Stimulated activated naive CD8-positive, alpha-beta T cell treated with anti-CD3 and anti-CD28 coated beads, Interleukin-15, Interleukin-2, amounts not matched to agents 100 ng/mL and 50 ng/mL, for 24 hours (primary cell): ENCODE data around the gene EPC2.
A peak's percentile ranks its signal among the peaks of the same experiment; 100 is the strongest.

ENCODE experiments used
- H3K27ac Mint-ChIP-seq: one replicate; pipeline ENCODE4 v1.8.0; 2021; ENCODE audit warnings: mild to moderate bottlenecking, mixed read lengths
- H3K27me3 Mint-ChIP-seq: one replicate; pipeline ENCODE4 v1.8.0; 2021; ENCODE audit warnings: mixed read lengths
- H3K36me3 Mint-ChIP-seq: one replicate; pipeline ENCODE4 v1.8.0; 2021; ENCODE audit warnings: low read depth, mixed read lengths
- H3K4me1 Mint-ChIP-seq: one replicate; pipeline ENCODE4 v1.8.0; 2021; ENCODE audit warnings: low read depth, mixed read lengths
- H3K4me3 Mint-ChIP-seq: one replicate; pipeline ENCODE4 v1.8.0; 2021; ENCODE audit warnings: mild to moderate bottlenecking, mixed read lengths
- H3K9me3 Mint-ChIP-seq: one replicate; pipeline ENCODE4 v1.8.0; 2021; ENCODE audit warnings: mixed read lengths

Gene EPC2, protein sequence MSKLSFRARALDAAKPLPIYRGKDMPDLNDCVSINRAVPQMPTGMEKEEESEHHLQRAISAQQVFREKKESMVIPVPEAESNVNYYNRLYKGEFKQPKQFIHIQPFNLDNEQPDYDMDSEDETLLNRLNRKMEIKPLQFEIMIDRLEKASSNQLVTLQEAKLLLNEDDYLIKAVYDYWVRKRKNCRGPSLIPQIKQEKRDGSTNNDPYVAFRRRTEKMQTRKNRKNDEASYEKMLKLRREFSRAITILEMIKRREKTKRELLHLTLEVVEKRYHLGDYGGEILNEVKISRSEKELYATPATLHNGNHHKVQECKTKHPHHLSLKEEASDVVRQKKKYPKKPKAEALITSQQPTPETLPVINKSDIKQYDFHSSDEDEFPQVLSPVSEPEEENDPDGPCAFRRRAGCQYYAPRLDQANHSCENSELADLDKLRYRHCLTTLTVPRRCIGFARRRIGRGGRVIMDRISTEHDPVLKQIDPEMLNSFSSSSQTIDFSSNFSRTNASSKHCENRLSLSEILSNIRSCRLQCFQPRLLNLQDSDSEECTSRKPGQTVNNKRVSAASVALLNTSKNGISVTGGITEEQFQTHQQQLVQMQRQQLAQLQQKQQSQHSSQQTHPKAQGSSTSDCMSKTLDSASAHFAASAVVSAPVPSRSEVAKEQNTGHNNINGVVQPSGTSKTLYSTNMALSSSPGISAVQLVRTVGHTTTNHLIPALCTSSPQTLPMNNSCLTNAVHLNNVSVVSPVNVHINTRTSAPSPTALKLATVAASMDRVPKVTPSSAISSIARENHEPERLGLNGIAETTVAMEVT

DNA sequence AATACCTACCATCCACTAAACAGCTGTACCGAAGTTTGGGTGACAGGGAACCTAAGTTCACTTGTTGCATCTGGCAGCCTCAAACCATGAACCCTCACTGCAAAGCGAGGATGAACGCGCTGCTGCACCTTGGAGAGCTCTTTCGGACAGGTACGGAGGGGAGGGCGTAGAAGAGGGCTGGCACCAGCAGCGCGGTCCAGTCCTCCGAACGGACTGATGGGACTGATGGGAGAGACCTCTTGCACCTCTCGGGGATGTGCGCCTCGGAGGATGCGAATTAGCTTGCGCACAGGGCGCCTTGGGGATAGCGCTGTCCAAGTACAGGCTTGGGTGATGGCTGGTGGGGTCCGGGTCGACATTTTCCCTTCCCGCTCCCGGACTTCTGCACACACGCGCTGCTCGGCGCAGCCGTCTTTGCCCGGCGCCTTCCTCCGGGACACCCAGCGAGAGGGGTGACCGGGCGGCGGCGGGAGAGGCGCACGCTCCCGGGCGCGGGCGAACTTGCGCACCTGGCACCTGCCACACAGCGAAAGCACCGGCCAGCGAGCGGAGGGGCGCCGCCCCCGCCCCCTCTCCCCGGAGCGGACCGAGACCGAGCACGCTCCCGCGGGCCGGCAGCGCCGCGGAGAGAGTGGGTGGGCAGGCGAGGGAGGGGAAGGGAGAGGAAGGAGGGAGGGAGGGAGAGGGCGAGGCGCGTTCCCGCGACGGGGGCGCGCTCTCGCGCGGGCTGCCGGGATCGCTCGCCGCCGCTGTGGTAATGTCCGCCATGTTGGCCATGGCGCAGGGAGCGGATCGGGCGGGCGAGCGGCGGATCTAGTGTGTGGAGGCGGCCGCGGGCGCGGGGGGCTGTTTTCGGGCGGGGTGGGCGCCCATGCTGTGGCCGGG is at the start of gene EPC2:
Gene EPC2, plus strand, starts transcription at position 754 of the 885 bp plus-strand sequence. CDS start 267 bp downstream, outside the sequence.
- H3K4me1 Mint-ChIP-seq: peaks cover 40% of the 10 kb centered on the region
- peaks cover 4% of the 10 kb centered on the region for H3K36me3 Mint-ChIP-seq
- H3K9me3 Mint-ChIP-seq: no peaks in the 10 kb centered on the region

DNA sequence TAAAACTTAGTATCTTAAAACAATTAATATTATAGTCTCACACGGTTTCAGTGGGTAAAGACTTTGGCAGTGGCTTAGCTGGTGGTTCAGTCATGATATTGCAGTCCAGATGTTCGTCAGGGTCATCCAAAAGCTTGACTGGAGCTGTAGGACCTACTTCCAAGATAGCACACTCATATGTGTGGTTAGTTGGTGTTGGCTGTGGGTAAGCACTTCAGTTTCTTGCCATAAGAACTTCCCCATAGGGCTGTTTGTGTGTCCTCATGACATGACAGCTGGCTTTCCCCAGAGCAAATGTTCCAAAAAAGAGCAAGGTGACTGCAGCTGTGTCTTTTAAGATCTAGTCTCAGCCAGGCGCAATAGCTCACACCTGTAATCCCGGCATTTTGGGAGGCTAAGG is 48.5 kb upstream of the EPC2 start:
- H3K4me1 Mint-ChIP-seq: no peaks in the 10 kb centered on the region
- peaks cover 10% of the 10 kb centered on the region for H3K27me3 Mint-ChIP-seq
- no peaks in the 10 kb centered on the region for H3K9me3 Mint-ChIP-seq
- H3K4me3 Mint-ChIP-seq: no peak overlapping the region
- H3K27ac Mint-ChIP-seq: no peak overlapping the region
- no peaks in the 10 kb centered on the region for H3K36me3 Mint-ChIP-seq

More for the DNA sequence above, at the start of gene EPC2:
- Mint-ChIP-seq H3K4me3 (peak within 1 kb of the TSS; percentile 96), H3K27me3 (peaks cover 5% of the 10 kb centered on the region), H3K27ac (peak within 1 kb of the TSS; percentile 96)

DNA sequence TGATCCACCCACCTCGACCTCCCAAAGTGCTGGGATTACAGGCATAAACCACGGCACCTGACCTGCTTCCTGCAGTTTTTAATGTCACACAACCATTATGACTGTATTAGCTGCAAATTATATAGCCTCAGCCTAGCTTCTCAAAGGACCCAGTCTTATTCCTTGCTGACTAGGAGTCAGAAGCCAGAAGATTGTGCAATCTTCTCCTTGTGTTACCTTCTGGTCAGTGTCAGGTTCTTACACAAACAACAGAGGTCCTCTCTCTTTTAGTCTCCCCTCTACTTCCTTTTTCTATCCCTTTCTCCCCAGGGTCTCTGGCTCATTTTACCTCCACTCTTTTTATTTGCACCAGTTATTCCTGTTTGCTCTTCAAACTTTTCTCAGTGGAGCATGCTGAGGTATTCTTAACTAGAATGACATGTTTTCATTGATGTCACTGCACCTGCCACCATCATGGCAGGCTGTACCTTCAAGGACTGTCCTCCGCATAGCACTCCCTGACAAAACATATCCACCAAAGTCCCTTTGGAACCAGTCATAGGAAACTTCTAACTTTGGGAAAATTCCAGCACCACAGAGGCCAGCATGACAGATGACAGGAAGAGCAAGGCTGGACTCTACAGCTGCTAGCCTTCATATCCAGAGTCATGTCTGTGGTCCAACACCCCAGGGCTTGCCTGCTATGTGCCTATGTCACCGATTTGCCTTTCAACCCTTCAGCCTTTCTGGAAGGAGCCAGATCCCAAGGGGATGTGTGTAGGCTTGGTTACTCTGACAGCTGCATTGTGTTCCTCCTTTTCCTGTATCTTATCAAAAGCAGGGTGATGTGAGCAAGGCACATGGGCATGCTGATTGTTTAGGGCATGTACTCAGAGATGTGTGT is 45.2 kb upstream of the EPC2 start:
- Mint-ChIP-seq H3K4me1 (peaks cover 23% of the 10 kb centered on the region), H3K27ac (no peak overlapping the region), H3K9me3 (no peaks in the 10 kb centered on the region), H3K36me3 (no peaks in the 10 kb centered on the region), H3K4me3 (no peak overlapping the region), H3K27me3 (peaks cover 10% of the 10 kb centered on the region)

- H3K9me3 Mint-ChIP-seq: no peaks in the 10 kb centered on the region
- no peaks in the 10 kb centered on the region for H3K36me3 Mint-ChIP-seq
- peaks cover 23% of the 10 kb centered on the region for H3K4me1 Mint-ChIP-seq
- H3K27me3 Mint-ChIP-seq: peaks cover 11% of the 10 kb centered on the region
- H3K4me3 Mint-ChIP-seq: peak overlapping the region; percentile 62
- H3K27ac Mint-ChIP-seq: peak overlapping the region; percentile 96
These were observed 41.5 kb upstream of the EPC2 start for GRCh38 chr2:148602885-148603561.

DNA sequence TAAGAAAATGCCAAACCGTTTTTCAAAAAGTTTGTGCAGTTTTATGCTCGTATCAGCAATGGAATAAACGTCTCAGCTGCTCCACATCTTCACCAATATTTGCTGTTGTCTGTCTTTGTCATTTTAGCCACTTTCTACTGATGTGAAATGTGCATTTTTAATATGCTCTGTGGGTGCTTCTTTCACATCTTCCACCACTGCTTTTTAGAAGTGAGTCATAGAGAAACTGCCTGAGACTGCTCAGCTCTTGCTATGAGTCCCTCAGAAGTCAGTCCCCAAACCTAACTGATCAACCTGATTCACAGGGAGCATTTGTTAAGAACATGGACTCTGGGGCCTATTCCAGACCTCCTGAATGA is 41.0 kb upstream of the EPC2 start:
- no peaks in the 10 kb centered on the region for H3K36me3 Mint-ChIP-seq
- H3K4me1 Mint-ChIP-seq: peaks cover 23% of the 10 kb centered on the region

GRCh38 chr2:148604927-148605326 is 39.6 kb upstream of the EPC2 start:
- Mint-ChIP-seq H3K4me1 (peaks cover 23% of the 10 kb centered on the region), H3K27ac (no peak overlapping the region), H3K36me3 (no peaks in the 10 kb centered on the region), H3K9me3 (no peaks in the 10 kb centered on the region), H3K27me3 (peaks cover 8% of the 10 kb centered on the region), H3K4me3 (no peak overlapping the region)

More for the DNA sequence above, 41.0 kb upstream of the EPC2 start:
- Mint-ChIP-seq H3K27me3 (peaks cover 8% of the 10 kb centered on the region), H3K9me3 (no peaks in the 10 kb centered on the region), H3K27ac (peak overlapping the region; percentile 96), H3K4me3 (peak overlapping the region; percentile 62)

- Mint-ChIP-seq H3K27me3 (peaks cover 4% of the 10 kb centered on the region), H3K9me3 (no peaks in the 10 kb centered on the region), H3K36me3 (no peaks in the 10 kb centered on the region), H3K4me1 (peaks cover 17% of the 10 kb centered on the region), H3K4me3 (no peak overlapping the region), H3K27ac (no peak overlapping the region)
These were observed 37.0 kb upstream of the EPC2 start for GRCh38 chr2:148607566-148607965.

GRCh38 chr2:148613231-148614013 is 31.1 kb upstream of the EPC2 start:
- Mint-ChIP-seq H3K9me3 (no peaks in the 10 kb centered on the region), H3K27ac (no peak overlapping the region), H3K36me3 (no peaks in the 10 kb centered on the region), H3K4me3 (no peak overlapping the region), H3K4me1 (peaks cover 20% of the 10 kb centered on the region), H3K27me3 (no peaks in the 10 kb centered on the region)

- no peak overlapping the region for H3K4me3 Mint-ChIP-seq
- no peaks in the 10 kb centered on the region for H3K27me3 Mint-ChIP-seq
- H3K4me1 Mint-ChIP-seq: peaks cover 20% of the 10 kb centered on the region
- no peaks in the 10 kb centered on the region for H3K36me3 Mint-ChIP-seq
- no peaks in the 10 kb centered on the region for H3K9me3 Mint-ChIP-seq
- peak overlapping the region; percentile 80 for H3K27ac Mint-ChIP-seq
These were observed 30.6 kb upstream of the EPC2 start for GRCh38 chr2:148614014-148614321.

GRCh38 chr2:148614322-148615049 is 30.1 kb upstream of the EPC2 start:
- Mint-ChIP-seq H3K36me3 (no peaks in the 10 kb centered on the region), H3K4me3 (no peak overlapping the region), H3K27me3 (no peaks in the 10 kb centered on the region), H3K27ac (peak overlapping the region; percentile 80), H3K9me3 (no peaks in the 10 kb centered on the region), H3K4me1 (peaks cover 23% of the 10 kb centered on the region)

DNA sequence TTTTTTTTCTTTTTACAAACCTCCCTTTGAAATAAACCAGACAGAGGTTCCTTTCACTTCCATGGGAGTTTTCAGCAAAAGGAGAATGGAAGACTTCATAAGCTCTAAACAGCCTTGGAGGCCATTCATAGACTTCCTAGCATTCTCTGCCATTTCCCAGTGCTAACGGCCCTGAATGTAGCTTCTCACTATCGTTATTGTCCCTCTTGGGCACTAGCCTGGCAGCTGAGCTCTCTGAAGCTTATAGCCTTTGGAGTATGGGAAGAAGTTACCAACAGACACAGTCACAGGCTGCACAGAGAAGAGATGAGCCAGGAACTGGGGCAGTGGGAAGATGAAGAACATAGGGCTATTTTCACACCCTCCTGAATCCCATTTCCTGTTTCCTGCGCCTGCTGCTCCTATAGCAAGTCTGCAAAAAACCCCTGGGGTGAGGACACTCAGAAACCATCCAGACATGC is 29.1 kb upstream of the EPC2 start:
- Mint-ChIP-seq H3K36me3 (no peaks in the 10 kb centered on the region), H3K9me3 (no peaks in the 10 kb centered on the region), H3K4me3 (no peak overlapping the region), H3K27me3 (no peaks in the 10 kb centered on the region), H3K27ac (no peak overlapping the region), H3K4me1 (peaks cover 31% of the 10 kb centered on the region)

DNA sequence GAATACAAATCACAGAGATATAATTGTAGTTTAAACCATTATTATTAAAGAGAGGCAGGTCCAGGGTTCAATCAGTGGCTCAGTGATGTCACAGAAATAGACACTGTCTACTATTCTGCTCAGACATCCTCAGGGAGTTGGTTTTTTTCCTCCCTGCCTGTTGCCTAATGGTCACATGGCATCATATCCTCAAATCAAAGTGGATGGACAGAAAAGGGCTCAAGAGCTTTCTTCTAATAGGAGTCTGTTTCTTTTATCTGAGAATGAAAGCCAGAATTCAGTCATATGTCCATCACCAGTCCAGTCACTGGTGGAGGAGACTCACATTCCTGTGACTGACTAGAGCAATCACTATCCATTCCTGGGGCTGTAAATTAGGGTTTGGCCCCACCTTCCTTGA is 27.9 kb upstream of the EPC2 start:
- Mint-ChIP-seq H3K27me3 (no peaks in the 10 kb centered on the region), H3K27ac (no peak overlapping the region), H3K9me3 (no peaks in the 10 kb centered on the region), H3K4me3 (no peak overlapping the region), H3K36me3 (no peaks in the 10 kb centered on the region), H3K4me1 (peaks cover 31% of the 10 kb centered on the region)
